GM10248 (cell line): ENCODE measurements around the gene GABRE.

ENCODE experiments used
- CTCF ChIA-PET: fragments of 300-600 bp; sonication (Branson Sonifier 250); formaldehyde crosslinking; extraction: SDS; loops from one replicate; lab custom pipeline; 2021; ENCODE audit warnings: antibody characterized with exemption; lab: Yijun Ruan, JAX
- POLR2A ChIA-PET: fragments of 350-650 bp; sonication (Branson Sonifier 250); formaldehyde crosslinking; extraction: SDS; loops from one replicate; lab custom pipeline; 2020; ENCODE audit warnings: antibody characterized with exemption; lab: Yijun Ruan, JAX
- DNase-seq: peaks from one replicate; pipeline ENCODE4 v3.0.0; 2012; ENCODE audit errors: extremely low spot score
- TF ChIP-seq, protein P1 (sequence below): IDR thresholded peaks from 2 replicates; pipeline ENCODE4 v1.5.1; 2012; ENCODE audit warnings: mild to moderate bottlenecking, low read depth; ENCODE audit errors: extremely low read depth, missing control alignments, control extremely low read depth

The GABRE gene

DNA sequence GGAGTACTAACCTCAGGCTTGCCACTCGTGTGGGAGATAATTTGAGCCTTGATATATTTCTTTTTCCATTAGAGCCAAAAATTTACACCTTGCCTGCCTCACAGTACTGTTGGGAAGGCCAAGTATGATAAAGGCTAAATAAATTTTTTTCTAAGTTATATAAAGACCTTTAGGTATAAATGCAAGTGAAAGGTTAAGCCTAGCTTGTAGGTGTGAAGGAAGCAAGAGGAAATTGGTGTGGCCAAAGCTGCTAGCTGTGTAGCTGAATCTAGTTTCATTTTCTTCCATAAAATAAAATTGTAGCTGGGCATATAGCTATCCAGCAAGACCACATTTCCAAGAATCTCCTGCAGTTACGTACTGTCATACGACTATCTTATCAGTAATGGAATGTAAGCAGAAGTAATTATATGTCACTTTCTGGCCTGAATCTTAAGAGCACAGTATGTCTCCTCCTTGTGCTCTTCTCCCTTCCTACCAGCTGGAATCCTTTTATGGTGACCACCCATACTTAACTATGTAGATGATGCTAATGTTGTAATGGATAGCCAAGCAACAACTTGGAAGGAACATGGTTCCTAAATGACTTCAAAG lies 14.3 kb upstream of the GABRE start:
- TF ChIP-seq, protein P1, sequence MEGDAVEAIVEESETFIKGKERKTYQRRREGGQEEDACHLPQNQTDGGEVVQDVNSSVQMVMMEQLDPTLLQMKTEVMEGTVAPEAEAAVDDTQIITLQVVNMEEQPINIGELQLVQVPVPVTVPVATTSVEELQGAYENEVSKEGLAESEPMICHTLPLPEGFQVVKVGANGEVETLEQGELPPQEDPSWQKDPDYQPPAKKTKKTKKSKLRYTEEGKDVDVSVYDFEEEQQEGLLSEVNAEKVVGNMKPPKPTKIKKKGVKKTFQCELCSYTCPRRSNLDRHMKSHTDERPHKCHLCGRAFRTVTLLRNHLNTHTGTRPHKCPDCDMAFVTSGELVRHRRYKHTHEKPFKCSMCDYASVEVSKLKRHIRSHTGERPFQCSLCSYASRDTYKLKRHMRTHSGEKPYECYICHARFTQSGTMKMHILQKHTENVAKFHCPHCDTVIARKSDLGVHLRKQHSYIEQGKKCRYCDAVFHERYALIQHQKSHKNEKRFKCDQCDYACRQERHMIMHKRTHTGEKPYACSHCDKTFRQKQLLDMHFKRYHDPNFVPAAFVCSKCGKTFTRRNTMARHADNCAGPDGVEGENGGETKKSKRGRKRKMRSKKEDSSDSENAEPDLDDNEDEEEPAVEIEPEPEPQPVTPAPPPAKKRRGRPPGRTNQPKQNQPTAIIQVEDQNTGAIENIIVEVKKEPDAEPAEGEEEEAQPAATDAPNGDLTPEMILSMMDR = no peak
- CTCF ChIA-PET = no interaction called here
- no peak for DNase-seq
- POLR2A ChIA-PET = no interaction called here

DNA sequence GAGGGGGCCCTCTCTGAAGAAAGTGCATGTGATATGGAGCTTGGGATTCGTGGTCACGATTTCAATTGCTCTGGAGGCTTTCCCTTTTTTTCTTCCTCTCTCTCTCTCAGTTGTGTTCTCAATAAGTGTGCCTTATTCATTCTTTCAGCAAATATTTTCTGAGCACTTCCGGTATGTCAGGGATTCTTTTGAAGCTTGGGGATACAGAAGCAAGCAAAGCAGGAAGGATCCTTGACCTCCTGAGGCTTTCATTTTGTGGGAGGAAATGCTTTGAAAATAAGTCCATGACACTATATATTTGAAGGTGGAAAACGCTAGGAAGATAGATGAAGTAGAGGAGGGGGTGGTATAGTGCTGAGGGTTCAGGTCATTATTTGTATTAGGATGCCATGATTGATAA lies 12.6 kb upstream of the GABRE start:
- TF ChIP-seq, protein P1 = no peak
- ChIA-PET POLR2A (no interaction called here), CTCF (no interaction called here)
- DNase-seq = no peak

DNA sequence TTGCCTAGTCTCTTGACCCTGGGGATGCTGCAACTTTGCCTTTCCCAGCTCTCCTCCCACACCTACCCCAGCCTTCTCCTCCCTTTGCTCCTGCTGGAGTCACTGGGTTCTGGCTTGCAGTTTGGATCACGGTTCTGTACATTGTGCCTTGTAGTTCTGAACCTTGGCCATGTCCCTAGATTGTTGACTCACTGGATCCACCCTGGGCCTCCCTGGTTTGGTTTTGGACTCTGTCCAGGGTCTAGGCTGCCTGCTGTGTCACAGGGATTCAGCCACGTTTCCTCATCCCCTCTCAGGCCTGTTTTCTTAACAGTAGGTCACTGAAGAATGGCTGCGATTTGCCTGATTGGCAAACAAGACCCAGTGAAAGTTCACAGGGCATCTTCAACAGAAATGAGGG lies 11.5 kb upstream of the GABRE start:
- CTCF ChIA-PET = no interaction called here
- TF ChIP-seq, protein P1 = no peak
- no peak for DNase-seq
- POLR2A ChIA-PET = no interaction called here

DNA sequence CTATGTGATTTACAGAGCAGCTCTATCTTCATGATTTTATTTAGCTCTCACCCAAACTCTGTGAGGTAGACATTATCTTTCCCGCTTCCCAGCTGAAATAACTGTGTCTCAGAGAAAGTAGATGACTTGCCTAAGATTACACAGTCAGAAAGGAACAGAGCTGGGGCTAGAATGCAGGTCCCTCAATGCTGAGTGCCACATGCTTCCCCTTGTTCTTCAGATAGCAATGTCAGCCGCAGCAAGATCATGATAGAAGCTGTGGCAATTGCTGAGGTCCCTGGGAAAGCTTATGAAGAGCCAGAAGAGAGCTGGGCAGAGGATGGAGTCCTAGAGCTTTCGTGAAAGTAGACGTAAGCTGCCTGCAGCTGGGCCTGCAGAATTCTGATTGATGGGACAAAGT lies 11.1 kb upstream of the GABRE start:
- DNase-seq = no peak
- TF ChIP-seq, protein P1 = no peak
- POLR2A ChIA-PET = no interaction called here
- CTCF ChIA-PET = no interaction called here

DNA sequence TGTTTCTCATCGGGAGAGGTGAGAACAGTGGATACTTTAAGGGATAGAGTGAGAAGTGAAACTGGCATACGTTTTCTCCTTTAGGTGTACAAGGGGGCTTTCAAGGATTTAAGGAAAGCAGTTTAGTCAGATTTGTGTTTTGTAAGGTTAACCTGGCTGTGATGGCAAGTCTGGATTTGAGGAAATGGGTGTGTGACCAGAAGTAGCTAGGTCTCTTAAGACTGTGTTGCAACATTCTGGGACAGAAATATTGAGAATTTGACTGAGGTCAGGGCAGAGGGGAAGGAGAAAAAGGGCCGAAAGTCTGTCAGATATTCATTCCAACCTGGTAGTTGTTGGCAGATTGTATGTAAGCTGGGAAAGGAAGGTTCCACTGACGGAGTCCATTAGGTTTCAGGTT lies 10.4 kb upstream of the GABRE start:
- POLR2A ChIA-PET = no interaction called here
- DNase-seq = no peak
- CTCF ChIA-PET = no interaction called here
- TF ChIP-seq, protein P1 = no peak

DNA sequence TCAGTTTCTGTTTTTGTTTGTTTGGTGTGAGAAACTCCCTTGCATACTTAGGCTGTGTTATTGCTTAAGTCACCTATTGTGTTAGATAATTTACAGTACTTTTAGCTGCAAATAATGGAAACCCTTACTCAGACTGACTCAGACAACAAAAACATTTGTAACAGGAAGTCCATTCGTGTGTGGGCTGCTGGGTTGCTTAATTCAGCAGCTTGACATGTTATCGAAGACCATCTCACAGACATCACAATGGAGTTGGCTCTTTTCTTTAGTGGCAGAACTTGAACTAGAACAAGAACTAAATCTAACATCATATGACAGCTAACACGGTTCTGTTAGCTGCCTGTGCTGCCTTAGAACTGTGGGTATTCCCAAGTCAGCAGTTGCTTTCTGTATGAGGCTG lies 9.9 kb upstream of the GABRE start:
- ChIA-PET CTCF (no interaction called here), POLR2A (no interaction called here)
- DNase-seq = no peak

DNA sequence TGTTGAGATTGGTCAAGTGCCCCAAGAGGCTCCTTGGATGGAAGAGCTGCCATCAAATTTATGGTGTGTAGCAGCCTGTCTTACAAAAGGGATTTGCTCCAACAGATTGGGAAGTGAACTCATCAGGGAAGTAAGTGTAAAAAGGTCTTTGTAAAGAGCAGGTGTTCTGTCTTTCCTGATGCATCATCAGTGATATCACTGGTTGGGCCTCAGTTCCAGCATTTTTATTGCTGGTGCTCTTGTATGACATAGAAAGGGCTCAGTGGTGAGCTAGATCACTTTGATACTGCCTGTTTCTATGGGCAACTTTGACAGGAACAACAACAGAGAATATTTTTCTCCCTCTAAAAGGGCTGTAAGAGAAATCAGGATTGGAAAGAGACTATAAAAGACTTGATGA lies 8.7 kb upstream of the GABRE start:
- CTCF ChIA-PET = no interaction called here
- no peak for DNase-seq
- POLR2A ChIA-PET = no interaction called here
- TF ChIP-seq, protein P1 = no peak

More for the DNA sequence above, 9.9 kb upstream of the GABRE start:
- TF ChIP-seq, protein P1 = no peak
